DMS 273 (cell line): ENCODE measurements around the gene ZNF609.
A peak's percentile ranks its signal among the peaks of the same experiment; 100 is the strongest.

Source experiments
- DNase-seq: peaks from one replicate; lab custom pipeline; 2025; ENCODE audit not compliant: unreplicated experiment; lab: John Stamatoyannopoulos, UW

ZNF609 gene

GRCh38 chr15:64687688-64688087 lies 227.3 kb downstream of the ZNF609 start:
- no peak for DNase-seq

GRCh38 chr15:64688770-64689169 lies 228.4 kb downstream of the ZNF609 start:
- no peak for DNase-seq

- DNase-seq = peak; percentile 5
Observed at GRCh38 chr15:64690008-64690407, 229.6 kb downstream of the ZNF609 start.

GRCh38 chr15:64690578-64691296 lies 230.4 kb downstream of the ZNF609 start:
- DNase-seq = peak; percentile 7

GRCh38 chr15:64691896-64692565 lies 231.7 kb downstream of the ZNF609 start:
- DNase-seq = no peak

GRCh38 chr15:64693134-64693533 lies 232.8 kb downstream of the ZNF609 start:
- no peak for DNase-seq

GRCh38 chr15:64694816-64695215 lies 234.4 kb downstream of the ZNF609 start:
- no peak for DNase-seq

- peak; percentile 15 for DNase-seq
Observed at GRCh38 chr15:64695561-64695992, 235.2 kb downstream of the ZNF609 start.

GRCh38 chr15:64696481-64696880 lies 236.1 kb downstream of the ZNF609 start:
- DNase-seq = peak; percentile 62

- DNase-seq = no peak
Observed at GRCh38 chr15:64697911-64698369, 237.6 kb downstream of the ZNF609 start.

GRCh38 chr15:64698823-64699222 lies 238.4 kb downstream of the ZNF609 start:
- no peak for DNase-seq

- peak; percentile 81 for DNase-seq
Observed at GRCh38 chr15:64699751-64700388, 239.5 kb downstream of the ZNF609 start.

GRCh38 chr15:64701051-64701450 lies 240.7 kb downstream of the ZNF609 start:
- no peak for DNase-seq

- no peak for DNase-seq
Observed at GRCh38 chr15:64701482-64702184, 241.3 kb downstream of the ZNF609 start.

- peak; percentile 94 for DNase-seq
Observed at GRCh38 chr15:64702816-64703631, 242.6 kb downstream of the ZNF609 start.

GRCh38 chr15:64703632-64703959 lies 243.2 kb downstream of the ZNF609 start:
- DNase-seq = no peak

GRCh38 chr15:64705006-64705405 lies 244.6 kb downstream of the ZNF609 start:
- no peak for DNase-seq

GRCh38 chr15:64706011-64706911 lies 245.9 kb downstream of the ZNF609 start:
- DNase-seq = no peak

- no peak for DNase-seq
Observed at GRCh38 chr15:64710676-64711428, 250.5 kb downstream of the ZNF609 start.
